ENCODE data around the gene CHD1L. TPM values are rescaled to one million over a fixed set of nuclear protein-coding genes. Genes with fewer than 3 reads are reported as not detected.

CHD1L gene
- total and polyA plus RNA-seq, 2 experiments from 2014 or later = 29.8 to 43.9 TPM

- no peak for TF ChIP-seq ZNF331 (CRISPR knock-in tag; IDR thresholded peaks at IDR 0.05; ENCODE audit: low read depth)
- TF ChIP-seq CREB1 (CRISPR knock-in tag; IDR thresholded peaks at IDR 0.05; ENCODE audit: low read depth) = no peak
- no peak for TF ChIP-seq ZNF114 (CRISPR knock-in tag; IDR thresholded peaks at IDR 0.05)
- no peak for TF ChIP-seq EZH2phosphoT487 (IDR thresholded peaks at IDR 0.05; ENCODE audit: unreplicated experiment)
- TF ChIP-seq JUNB (IDR thresholded peaks at IDR 0.05; ENCODE audit: unreplicated experiment) = no peak
These were observed 94.7 kb downstream of the CHD1L start (continued) for GRCh38 chr1:147337040-147337630.

- no peak overlapping the region for H3K27ac Mint-ChIP-seq
- no peak overlapping the region for H3K27ac ChIP-seq (ENCODE audit: low read depth)
These were observed 96.1 kb downstream of the CHD1L start for GRCh38 chr1:147338571-147338970.

GRCh38 chr1:147341246-147341645 is 98.8 kb downstream of the CHD1L start:
- peaks cover 18% of the 10 kb centered on the region; the same call in 2 of the 3 replicates for H3K9me3 Mint-ChIP-seq
- Histone ChIP-seq H3K79me2 (replicated peaks; ENCODE audit: insufficient read depth) (no peaks in the 10 kb centered on the region), H3K27me3 (ENCODE audit: insufficient read depth) (no peaks in the 10 kb centered on the region), H3K4me2 (no peak overlapping the region), H3K36me3 (ENCODE audit: insufficient read depth) (no peaks in the 10 kb centered on the region), H3K4me1 (ENCODE audit: insufficient read depth) (peaks cover 5% of the 10 kb centered on the region), H2AFZ (0 out of 2 replicates have a peak overlapping the region, but pooled peaks have one; percentile 36), H3K4me3 (no peak overlapping the region), H4K20me1 (replicated peaks; ENCODE audit: insufficient read depth) (no peaks in the 10 kb centered on the region), H3K9me2 (ENCODE audit: insufficient read depth) (no peaks in the 10 kb centered on the region), H3K27ac (ENCODE audit: low read depth) (no peak overlapping the region), H3F3A (replicated peaks; ENCODE audit: low read depth) (no peaks in the 10 kb centered on the region)
- no peak overlapping the region for H3K4me3 Mint-ChIP-seq
- peaks cover 7% of the 10 kb centered on the region; the same call in 2 of the 3 replicates for H3K36me3 Mint-ChIP-seq (ENCODE audit: low read depth)
- H3K4me1 Mint-ChIP-seq = peaks cover 12% of the 10 kb centered on the region; the same call in 2 of the 3 replicates
- H3K27ac Mint-ChIP-seq = no peak overlapping the region
- DNase-seq (ENCODE audit: low spot score) (no peak), ATAC-seq (no peak)
- H3K27me3 Mint-ChIP-seq (ENCODE audit: insufficient read depth, low read depth, poor library complexity) = peaks cover 5% of the 10 kb centered on the region
- TF ChIP-seq JUNB (IDR thresholded peaks at IDR 0.05; ENCODE audit: unreplicated experiment) (no peak), ZNF331 (CRISPR knock-in tag; IDR thresholded peaks at IDR 0.05; ENCODE audit: low read depth) (no peak), CTCF (conservative IDR thresholded peaks at IDR 0.05; ENCODE audit: low read depth in 2 of 2) (no peak), ZNF462 (CRISPR knock-in tag; IDR thresholded peaks at IDR 0.05) (no peak), CREB1 (CRISPR knock-in tag; IDR thresholded peaks at IDR 0.05; ENCODE audit: low read depth) (no peak), NANOG (IDR thresholded peaks at IDR 0.05; ENCODE audit: borderline replicate concordance) (no peak), ETS1 (IDR thresholded peaks at IDR 0.05) (no peak), EZH2 (IDR thresholded peaks at IDR 0.05; ENCODE audit: low read depth, unreplicated experiment) (no peak)

More at GRCh38 chr1:147338571-147338970, 96.1 kb downstream of the CHD1L start:
- Histone ChIP-seq H3K4me2 (no peak overlapping the region), H3K79me2 (replicated peaks; ENCODE audit: insufficient read depth) (no peaks in the 10 kb centered on the region), H3K4me1 (ENCODE audit: insufficient read depth) (peaks cover 28% of the 10 kb centered on the region), H3F3A (replicated peaks; ENCODE audit: low read depth) (no peaks in the 10 kb centered on the region), H2AFZ (no peak overlapping the region), H3K4me3 (no peak overlapping the region), H3K9me2 (ENCODE audit: insufficient read depth) (no peaks in the 10 kb centered on the region), H4K20me1 (replicated peaks; ENCODE audit: insufficient read depth) (no peaks in the 10 kb centered on the region), H3K36me3 (ENCODE audit: insufficient read depth) (no peaks in the 10 kb centered on the region), H3K27me3 (ENCODE audit: insufficient read depth) (no peaks in the 10 kb centered on the region)
- ATAC-seq (no peak), DNase-seq (ENCODE audit: low spot score) (no peak)
- Mint-ChIP-seq H3K36me3 (ENCODE audit: low read depth) (no peaks in the 10 kb centered on the region), H3K4me1 (peaks cover 34% of the 10 kb centered on the region), H3K4me3 (no peak overlapping the region), H3K9me3 (0 out of 3 replicates have a peak, but pooled peaks cover 2% of the 10 kb centered on the region), H3K27me3 (ENCODE audit: insufficient read depth, low read depth, poor library complexity) (peaks cover 6% of the 10 kb centered on the region)
- no peak for TF ChIP-seq ZNF114 (CRISPR knock-in tag; IDR thresholded peaks at IDR 0.05)

All from GM23338 (cell line).